BE2C (cell line): ENCODE results near the gene POGLUT3.

Experiments used
- DNase-seq: peaks from one replicate; pipeline ENCODE4 v3.0.0-alpha.2; 2020
- H3K27me3 ChIP-seq: fragments of 250-450 bp; sonication (Bioruptor Pico); 2 replicates; pipeline ENCODE4 v1.5.1; 2020; ENCODE audit warnings: mild to moderate bottlenecking
- H3K36me3 ChIP-seq: fragments of 250-450 bp; sonication (Bioruptor Pico); 2 replicates; pipeline ENCODE4 v1.5.1; 2020; ENCODE audit warnings: mild to moderate bottlenecking
- H3K4me1 ChIP-seq: fragments of 250-450 bp; sonication (Bioruptor Pico); 2 replicates; pipeline ENCODE4 v1.5.1; 2020
- H3K4me3 ChIP-seq: 2 replicates; pipeline ENCODE4 v1.5.1; 2011; ENCODE audit warnings: low read depth, low read length
- H3K9me3 ChIP-seq: fragments of 250-450 bp; sonication (Bioruptor Pico); 2 replicates; pipeline ENCODE4 v1.5.1; 2020
- TF ChIP-seq, protein P1 (sequence below): IDR thresholded peaks from 2 replicates; pipeline ENCODE4 v1.5.1; 2012; ENCODE audit warnings: mild to moderate bottlenecking, low read depth, low read length

Gene POGLUT3

DNA sequence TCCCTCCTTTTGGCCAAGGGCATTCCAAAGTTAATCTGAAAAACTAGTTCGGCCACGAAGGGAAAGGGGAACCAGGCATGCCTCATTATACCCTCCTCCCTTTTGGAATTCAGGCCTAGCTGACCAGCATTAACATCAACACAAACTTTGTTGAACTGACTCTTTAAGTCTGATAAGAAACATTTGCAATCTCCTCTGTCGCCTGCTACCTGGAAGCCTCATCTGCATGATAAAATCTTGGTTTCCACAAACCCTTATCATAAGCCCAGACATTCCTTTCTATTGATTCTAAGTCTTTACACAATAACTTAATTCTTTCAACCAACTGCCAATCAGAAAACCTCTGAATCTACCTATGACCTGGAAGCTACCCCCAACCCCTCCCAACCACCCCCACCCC is 11.4 kb downstream of the POGLUT3 start:
- no peak overlapping the region for H3K4me3 ChIP-seq
- H3K27me3 ChIP-seq, result no peaks in the 10 kb centered on the region
- H3K4me1 ChIP-seq, result no peaks in the 10 kb centered on the region
- DNase-seq, result no peak
- no peaks in the 10 kb centered on the region for H3K36me3 ChIP-seq
- TF ChIP-seq, protein P1, sequence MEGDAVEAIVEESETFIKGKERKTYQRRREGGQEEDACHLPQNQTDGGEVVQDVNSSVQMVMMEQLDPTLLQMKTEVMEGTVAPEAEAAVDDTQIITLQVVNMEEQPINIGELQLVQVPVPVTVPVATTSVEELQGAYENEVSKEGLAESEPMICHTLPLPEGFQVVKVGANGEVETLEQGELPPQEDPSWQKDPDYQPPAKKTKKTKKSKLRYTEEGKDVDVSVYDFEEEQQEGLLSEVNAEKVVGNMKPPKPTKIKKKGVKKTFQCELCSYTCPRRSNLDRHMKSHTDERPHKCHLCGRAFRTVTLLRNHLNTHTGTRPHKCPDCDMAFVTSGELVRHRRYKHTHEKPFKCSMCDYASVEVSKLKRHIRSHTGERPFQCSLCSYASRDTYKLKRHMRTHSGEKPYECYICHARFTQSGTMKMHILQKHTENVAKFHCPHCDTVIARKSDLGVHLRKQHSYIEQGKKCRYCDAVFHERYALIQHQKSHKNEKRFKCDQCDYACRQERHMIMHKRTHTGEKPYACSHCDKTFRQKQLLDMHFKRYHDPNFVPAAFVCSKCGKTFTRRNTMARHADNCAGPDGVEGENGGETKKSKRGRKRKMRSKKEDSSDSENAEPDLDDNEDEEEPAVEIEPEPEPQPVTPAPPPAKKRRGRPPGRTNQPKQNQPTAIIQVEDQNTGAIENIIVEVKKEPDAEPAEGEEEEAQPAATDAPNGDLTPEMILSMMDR, result no peak
- H3K9me3 ChIP-seq, result no peaks in the 10 kb centered on the region

DNA sequence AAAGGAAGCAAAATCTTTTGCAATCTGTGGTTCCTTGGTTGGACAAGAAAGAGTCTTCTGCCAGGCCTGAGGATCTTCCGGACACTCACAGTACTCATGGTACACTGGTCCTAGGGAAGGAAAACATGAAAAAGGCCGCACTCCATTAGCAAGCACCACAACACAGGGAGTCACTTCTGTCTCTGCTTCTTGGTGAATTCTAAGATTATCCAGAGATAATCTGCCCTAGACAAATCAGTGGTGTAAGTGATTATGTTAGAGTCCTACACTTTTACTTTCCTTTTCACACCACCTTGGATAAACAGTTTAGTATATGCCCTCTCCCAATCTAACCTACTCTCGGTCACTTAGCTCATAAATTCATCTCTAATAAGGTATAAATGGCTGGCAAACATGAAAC is 11.9 kb downstream of the POGLUT3 start:
- no peak overlapping the region for H3K4me3 ChIP-seq
- no peaks in the 10 kb centered on the region for H3K27me3 ChIP-seq
- no peak for DNase-seq
- H3K9me3 ChIP-seq, result no peaks in the 10 kb centered on the region
- H3K36me3 ChIP-seq, result no peaks in the 10 kb centered on the region
- H3K4me1 ChIP-seq, result no peaks in the 10 kb centered on the region
- TF ChIP-seq, protein P1, result no peak

DNA sequence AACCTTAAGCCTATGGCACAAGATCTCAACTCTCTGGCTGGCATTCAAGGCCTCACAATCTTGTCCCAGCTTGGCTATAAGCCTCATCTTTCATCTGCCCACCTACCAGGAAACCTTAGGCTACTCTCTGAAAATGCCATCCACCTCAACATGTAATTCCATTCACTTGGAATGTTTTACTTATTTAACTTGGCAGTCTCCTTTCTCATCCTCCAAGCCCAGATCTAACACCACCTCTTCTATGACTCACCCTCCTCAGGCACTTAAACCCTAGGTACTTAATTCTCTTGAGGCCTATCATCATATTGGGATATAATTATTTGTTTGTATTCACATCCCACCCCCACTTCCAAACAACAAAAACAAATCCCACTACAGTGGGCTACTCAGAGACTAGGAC is 15.0 kb downstream of the POGLUT3 start:
- H3K27me3 ChIP-seq, result no peaks in the 10 kb centered on the region
- TF ChIP-seq, protein P1, result no peak
- H3K36me3 ChIP-seq, result no peaks in the 10 kb centered on the region
- H3K4me1 ChIP-seq, result no peaks in the 10 kb centered on the region
- no peak overlapping the region for H3K4me3 ChIP-seq
- DNase-seq, result no peak
- H3K9me3 ChIP-seq, result no peaks in the 10 kb centered on the region

DNA sequence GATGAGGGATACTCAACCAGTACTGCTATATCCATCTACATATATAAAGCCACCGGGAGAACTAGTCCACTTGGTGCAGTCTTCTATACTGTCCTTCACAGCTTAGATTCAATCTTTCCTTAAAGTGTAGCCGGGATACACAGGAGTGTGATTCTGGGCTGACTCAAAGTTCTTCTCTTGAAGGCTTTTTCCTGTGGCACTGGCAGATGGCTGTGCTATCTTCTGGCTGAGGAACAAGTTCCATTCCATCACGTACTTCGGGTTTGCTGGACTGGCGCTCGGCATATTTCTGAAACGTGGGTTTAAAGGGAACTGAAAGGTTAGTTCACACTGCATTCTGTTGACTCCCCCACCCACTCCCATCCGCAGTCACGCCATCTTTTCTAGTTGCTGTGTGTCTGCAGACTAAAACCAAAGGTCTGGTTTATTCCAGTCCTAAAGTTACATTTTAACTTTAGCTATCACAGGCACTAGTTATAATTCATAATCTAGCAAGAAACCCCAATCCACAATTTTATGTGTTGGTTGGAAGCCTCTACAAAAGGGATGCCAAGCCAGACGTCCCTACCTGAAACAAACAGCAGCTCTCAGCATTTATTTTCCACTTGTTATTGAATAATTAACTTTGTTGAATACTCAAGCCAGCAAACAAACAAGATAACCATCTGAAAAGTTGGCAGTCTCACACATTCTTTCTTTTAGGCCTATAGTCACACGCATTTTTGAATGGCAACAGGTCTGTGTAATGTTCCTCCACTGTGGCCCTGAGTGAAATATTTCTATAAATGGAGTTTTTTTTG is 23.3 kb downstream of the POGLUT3 start:
- Histone ChIP-seq H3K36me3 (no peaks in the 10 kb centered on the region), H3K4me1 (no peaks in the 10 kb centered on the region), H3K4me3 (no peak overlapping the region), H3K9me3 (no peaks in the 10 kb centered on the region), H3K27me3 (peaks cover 5% of the 10 kb centered on the region)
- TF ChIP-seq, protein P1, result no peak
- DNase-seq, result no peak

DNA sequence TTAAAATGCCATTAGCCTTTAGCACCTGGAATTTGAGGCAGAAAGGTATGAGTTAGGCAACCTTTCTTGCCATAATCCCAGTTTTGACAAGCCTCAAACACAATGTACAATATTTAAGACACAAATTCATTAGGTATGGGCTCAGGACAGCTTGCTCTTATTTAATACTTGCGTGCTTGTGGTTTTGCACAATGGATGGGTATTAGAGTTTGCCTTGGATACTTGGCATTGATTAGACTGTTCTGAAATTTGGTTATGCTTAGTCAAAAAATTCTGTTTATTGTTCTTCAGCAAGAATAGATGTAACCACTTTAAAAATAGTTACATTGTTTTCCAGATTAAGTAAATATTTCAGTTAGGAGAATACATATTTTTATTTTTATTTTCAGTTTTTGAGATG is 25.5 kb downstream of the POGLUT3 start:
- no peaks in the 10 kb centered on the region for H3K36me3 ChIP-seq
- no peak overlapping the region for H3K4me3 ChIP-seq
- H3K4me1 ChIP-seq, result no peaks in the 10 kb centered on the region
- DNase-seq, result no peak
- TF ChIP-seq, protein P1, result no peak
- H3K9me3 ChIP-seq, result no peaks in the 10 kb centered on the region
- peaks cover 5% of the 10 kb centered on the region for H3K27me3 ChIP-seq

DNA sequence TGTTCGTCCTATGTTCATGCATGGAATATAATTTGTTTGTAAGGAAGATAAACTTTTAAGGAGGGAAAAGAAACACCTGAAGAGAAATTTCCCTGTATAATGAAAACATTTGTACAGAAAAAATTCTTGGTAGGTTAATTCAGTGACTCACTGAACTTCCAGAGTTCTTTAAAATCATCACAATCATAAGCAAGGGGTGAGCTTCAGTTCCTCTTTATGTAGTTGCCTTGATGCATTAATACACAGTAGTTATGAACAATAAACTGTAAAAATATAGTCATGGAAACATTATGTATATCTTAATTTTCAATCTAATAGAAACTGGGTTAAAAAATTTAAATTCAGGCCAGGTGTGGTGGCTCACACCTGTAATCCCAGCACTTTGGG is 29.7 kb downstream of the POGLUT3 start:
- Histone ChIP-seq H3K4me3 (no peak overlapping the region), H3K4me1 (no peaks in the 10 kb centered on the region), H3K27me3 (peaks cover 4% of the 10 kb centered on the region), H3K36me3 (no peaks in the 10 kb centered on the region), H3K9me3 (no peaks in the 10 kb centered on the region)
- DNase-seq, result no peak
- TF ChIP-seq, protein P1, result no peak
